Measurements from ENCODE around the gene OBSCN. TPM values are rescaled to one million over a fixed set of nuclear protein-coding genes. Genes with fewer than 3 reads are reported as not detected.

The OBSCN gene
- total and polyA plus RNA-seq, 2 of the 4 experiments (the other 2 are of a cell fraction), result 4.1 to 9.5 TPM

DNA sequence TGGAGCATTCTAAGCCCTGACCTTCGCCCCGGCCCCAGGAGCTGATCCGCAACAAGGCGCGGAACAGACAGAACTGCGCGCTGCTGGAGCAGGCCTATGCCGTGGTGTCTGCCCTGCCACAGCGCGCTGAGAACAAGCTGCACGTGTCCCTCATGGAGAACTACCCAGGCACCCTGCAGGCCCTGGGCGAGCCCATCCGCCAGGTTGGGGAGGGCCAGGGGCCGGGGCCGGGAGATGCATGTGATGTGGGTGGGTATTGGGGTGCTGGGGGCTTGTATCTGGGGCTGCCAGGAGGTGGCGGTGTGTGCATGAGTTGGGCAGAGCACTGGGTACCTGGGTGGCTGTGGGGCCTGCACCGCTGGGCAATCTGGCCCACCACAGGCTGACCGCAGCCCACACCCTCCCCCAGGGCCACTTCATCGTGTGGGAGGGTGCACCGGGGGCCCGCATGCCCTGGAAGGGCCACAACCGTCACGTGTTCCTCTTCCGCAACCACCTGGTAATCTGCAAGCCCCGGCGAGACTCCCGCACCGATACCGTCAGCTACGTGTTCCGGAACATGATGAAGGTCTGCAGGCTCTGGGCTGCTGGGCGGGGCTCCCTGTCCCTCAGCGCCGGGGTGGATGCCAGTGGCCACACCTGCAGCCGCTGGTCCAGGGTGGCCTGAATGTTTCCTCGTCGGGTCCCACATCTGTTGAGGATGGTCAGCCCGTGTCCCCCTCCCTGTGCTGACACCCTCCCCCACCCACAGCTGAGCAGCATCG lies 133.0 kb downstream of the OBSCN start:
- BruUV-seq (replicated peaks), result no TSS peak

More for the DNA sequence above, 133.0 kb downstream of the OBSCN start:
- Histone ChIP-seq H3K56ac (ENCODE audit: extremely low read depth, insufficient read depth, low read length) (no peak overlapping the region), H3K9me1 (ENCODE audit: insufficient read depth, low read length) (0 out of 2 replicates have a peak, but pooled peaks cover 5% of the 10 kb centered on the region), H3K4me2 (ENCODE audit: low read depth, low read length) (no peak overlapping the region), H2BK120ac (ENCODE audit: low read depth, low read length) (no peak overlapping the region), H3K14ac (replicated peaks; ENCODE audit: low read depth, low read length) (no peak overlapping the region), H4K5ac (ENCODE audit: low read depth, low read length) (no peak overlapping the region), H3K4ac (ENCODE audit: low read depth, low read length) (no peak overlapping the region), H3K27ac (ENCODE audit: insufficient read depth, low read length) (no peak overlapping the region), H3K27me3 (ENCODE audit: control insufficient read depth, insufficient read depth, low read length) (no peaks in the 10 kb centered on the region), H4K20me1 (ENCODE audit: insufficient read depth, low read length) (no peaks in the 10 kb centered on the region; the same call in none of the 2 replicates), H4K8ac (ENCODE audit: low read depth in 2 of 2, low read length in 2 of 2) (no peak overlapping the region), H3K4me1 (ENCODE audit: control insufficient read depth, insufficient read depth, low read length) (no peaks in the 10 kb centered on the region), H3K79me1 (ENCODE audit: low read depth in 1 of 2, low read length in 2 of 2) (no peaks in the 10 kb centered on the region), H3K9ac (ENCODE audit: low read depth, low read length) (no peak overlapping the region), H3K4me3 (ENCODE audit: insufficient read depth, low read depth, low read length) (no peak overlapping the region), H4K91ac (ENCODE audit: insufficient read depth, low read depth, low read length) (no peak overlapping the region), H2AFZ (replicated peaks; ENCODE audit: low read length, poor library complexity) (peak overlapping the region; percentile 43), H3K36me3 (ENCODE audit: control insufficient read depth, insufficient read depth, low read length) (peaks cover 40% of the 10 kb centered on the region), H3K18ac (ENCODE audit: low read depth, low read length) (no peak overlapping the region), H2AK9ac (replicated peaks; ENCODE audit: low read depth, low read length, poor library complexity) (no peak overlapping the region), H2BK20ac (ENCODE audit: low read depth, low read length) (no peak overlapping the region), H3K23ac (ENCODE audit: low read depth, low read length) (no peak overlapping the region), H2BK15ac (ENCODE audit: low read depth, low read length) (no peak overlapping the region), H2AK5ac (ENCODE audit: low read depth, low read length) (no peak overlapping the region), H3K9me3 (ENCODE audit: control insufficient read depth, insufficient read depth, low read length) (peaks cover 6% of the 10 kb centered on the region; the same call in 1 of the 2 replicates), H2BK5ac (ENCODE audit: low read depth, low read length, poor library complexity, severe bottlenecking) (no peak overlapping the region)
- ChIA-PET POLR2A (ENCODE audit: unreplicated experiment) (no interaction called here), CTCF (interaction anchor here (0.6 kb wide), 1 partner anchor 63 kb away, joined by 3 read pairs; no protein-coding TSS in a partner anchor)
- intact Hi-C loops (cut with micrococcal nuclease), result no loop called here
- dilution Hi-C loops (cut with HindIII; ENCODE audit: low sequenced_read_pairs, unreplicated experiment), result no loop called here
- WGBS, 2 experiments (ENCODE audit: extremely low coverage in 2 of 2, insufficient read length in 1 of 2), result 95% methylated on average over 21 of the region's 39 CpGs; no CpG with 5 or more reads in 1 of the 2 experiments
- in situ Hi-C loops (cut with MboI; ENCODE audit: low sequenced_read_pairs), result no loop called here
- TF ChIP-seq CTCF (conservative IDR thresholded peaks at IDR 0.05; ENCODE audit: low read depth, low read length) (peak; percentile 26; the same call in 1 of the 2 replicates), CEBPB (IDR thresholded peaks at IDR 0.05; ENCODE audit: low read depth, low read length) (no peak), CHD1 (IDR thresholded peaks at IDR 0.05; ENCODE audit: low read depth, low read length) (no peak), MAZ (IDR thresholded peaks at IDR 0.05; ENCODE audit: borderline replicate concordance, low read depth, low read length) (no peak), POLR2A (IDR thresholded peaks at IDR 0.05; ENCODE audit: low read depth, low read length) (no peak), MXI1 (IDR thresholded peaks at IDR 0.05; ENCODE audit: borderline replicate concordance, low read depth, low read length) (no peak), RAD21 (IDR thresholded peaks at IDR 0.05; ENCODE audit: low read length) (peak; percentile 37), NFE2L2 (IDR thresholded peaks at IDR 0.05; ENCODE audit: low read depth, low read length) (no peak), MAFK (IDR thresholded peaks at IDR 0.05; ENCODE audit: low read depth, low read length) (no peak), BHLHE40 (IDR thresholded peaks at IDR 0.05; ENCODE audit: low read depth, low read length) (no peak), RCOR1 (IDR thresholded peaks at IDR 0.05; ENCODE audit: insufficient replicate concordance, low read length) (no peak), RFX5 (IDR thresholded peaks at IDR 0.05; ENCODE audit: low read depth, low read length) (no peak), SMC3 (IDR thresholded peaks at IDR 0.05; ENCODE audit: low read depth, low read length) (no peak)
- TF ChIP-seq, protein P1, sequence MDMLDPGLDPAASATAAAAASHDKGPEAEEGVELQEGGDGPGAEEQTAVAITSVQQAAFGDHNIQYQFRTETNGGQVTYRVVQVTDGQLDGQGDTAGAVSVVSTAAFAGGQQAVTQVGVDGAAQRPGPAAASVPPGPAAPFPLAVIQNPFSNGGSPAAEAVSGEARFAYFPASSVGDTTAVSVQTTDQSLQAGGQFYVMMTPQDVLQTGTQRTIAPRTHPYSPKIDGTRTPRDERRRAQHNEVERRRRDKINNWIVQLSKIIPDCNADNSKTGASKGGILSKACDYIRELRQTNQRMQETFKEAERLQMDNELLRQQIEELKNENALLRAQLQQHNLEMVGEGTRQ (IDR thresholded peaks at IDR 0.05; ENCODE audit: low read depth, low read length), result no peak
- ATAC-seq (ENCODE audit: low read depth) (no peak; the same call in 1 of the 2 replicates), DNase-seq (no peak)
